ENCODE results near the gene ENPP1. TPM values are rescaled to one million over a fixed set of nuclear protein-coding genes. Genes with fewer than 3 reads are reported as not detected.

The ENPP1 gene
- total RNA-seq, 2 experiments from 2014 or later: 0.08 TPM

DNA sequence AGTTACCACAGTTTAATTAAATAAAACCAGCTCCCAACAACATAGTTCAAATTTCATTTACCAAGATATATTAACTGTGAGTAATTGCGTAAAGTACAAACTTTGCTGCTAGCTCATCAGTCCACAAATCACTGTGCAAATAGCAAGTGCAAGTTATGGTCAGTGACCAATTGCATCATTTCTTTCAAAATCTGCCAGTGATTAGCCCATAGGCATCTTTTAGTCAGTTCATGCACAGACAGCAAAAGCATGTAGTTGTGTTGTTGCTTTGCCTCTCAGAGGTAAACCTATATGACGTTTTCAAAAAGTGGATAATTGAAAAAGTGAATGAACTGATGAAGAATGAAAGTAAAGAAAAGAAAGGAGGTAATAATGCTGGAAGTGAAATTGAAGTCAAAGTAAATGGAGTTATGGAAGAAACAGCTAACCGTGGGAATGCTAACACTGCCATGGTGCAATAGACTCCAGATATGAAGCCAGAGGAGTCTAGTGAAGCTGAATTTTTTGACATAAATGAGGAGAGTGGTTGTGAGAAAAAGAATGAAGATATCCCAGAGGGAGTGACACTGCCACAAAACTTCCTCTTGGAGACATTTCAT is 36.5 kb downstream of the ENPP1 start:
- ChIA-PET CTCF (no interaction called here), POLR2A (no interaction called here)
- no peak overlapping the region for H3K4me3 Mint-ChIP-seq
- intact Hi-C loops (cut with DNase I, micrococcal nuclease): no loop called here
- DNase-seq (no peak), ATAC-seq (ENCODE audit: poor library complexity) (no peak)
- H3K27me3 Mint-ChIP-seq: peaks cover 32% of the 10 kb centered on the region
- no peaks in the 10 kb centered on the region for H3K9me3 Mint-ChIP-seq
- H3K4me1 Mint-ChIP-seq (ENCODE audit: low read depth): no peaks in the 10 kb centered on the region
- no peaks in the 10 kb centered on the region for H3K36me3 Mint-ChIP-seq (ENCODE audit: low read depth)
- H3K4me3 ChIP-seq (ENCODE audit: low read length): no peak overlapping the region
- H3K9me3 ChIP-seq (ENCODE audit: control insufficient read depth in 1 of 2, insufficient read depth in 1 of 2, low read length in 2 of 2): no peaks in the 10 kb centered on the region
- peaks cover 0 to 8% of the 10 kb centered on the region in 2 experiments for H3K27me3 ChIP-seq (ENCODE audit: control insufficient read depth in 1 of 2, insufficient read depth in 2 of 2, low read length in 2 of 2)
- H3K27ac Mint-ChIP-seq: no peak overlapping the region
- no peaks in the 10 kb centered on the region for H3K4me1 ChIP-seq (ENCODE audit: insufficient read depth, low read length)
- no peaks in the 10 kb centered on the region for H3K36me3 ChIP-seq (ENCODE audit: insufficient read depth, low read length)
- H3K27ac ChIP-seq (ENCODE audit: low read depth in 1 of 2, low read length in 2 of 2): no peak overlapping the region
- TF ChIP-seq, protein P1, sequence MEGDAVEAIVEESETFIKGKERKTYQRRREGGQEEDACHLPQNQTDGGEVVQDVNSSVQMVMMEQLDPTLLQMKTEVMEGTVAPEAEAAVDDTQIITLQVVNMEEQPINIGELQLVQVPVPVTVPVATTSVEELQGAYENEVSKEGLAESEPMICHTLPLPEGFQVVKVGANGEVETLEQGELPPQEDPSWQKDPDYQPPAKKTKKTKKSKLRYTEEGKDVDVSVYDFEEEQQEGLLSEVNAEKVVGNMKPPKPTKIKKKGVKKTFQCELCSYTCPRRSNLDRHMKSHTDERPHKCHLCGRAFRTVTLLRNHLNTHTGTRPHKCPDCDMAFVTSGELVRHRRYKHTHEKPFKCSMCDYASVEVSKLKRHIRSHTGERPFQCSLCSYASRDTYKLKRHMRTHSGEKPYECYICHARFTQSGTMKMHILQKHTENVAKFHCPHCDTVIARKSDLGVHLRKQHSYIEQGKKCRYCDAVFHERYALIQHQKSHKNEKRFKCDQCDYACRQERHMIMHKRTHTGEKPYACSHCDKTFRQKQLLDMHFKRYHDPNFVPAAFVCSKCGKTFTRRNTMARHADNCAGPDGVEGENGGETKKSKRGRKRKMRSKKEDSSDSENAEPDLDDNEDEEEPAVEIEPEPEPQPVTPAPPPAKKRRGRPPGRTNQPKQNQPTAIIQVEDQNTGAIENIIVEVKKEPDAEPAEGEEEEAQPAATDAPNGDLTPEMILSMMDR (IDR thresholded peaks at IDR 0.05): no peak

DNA sequence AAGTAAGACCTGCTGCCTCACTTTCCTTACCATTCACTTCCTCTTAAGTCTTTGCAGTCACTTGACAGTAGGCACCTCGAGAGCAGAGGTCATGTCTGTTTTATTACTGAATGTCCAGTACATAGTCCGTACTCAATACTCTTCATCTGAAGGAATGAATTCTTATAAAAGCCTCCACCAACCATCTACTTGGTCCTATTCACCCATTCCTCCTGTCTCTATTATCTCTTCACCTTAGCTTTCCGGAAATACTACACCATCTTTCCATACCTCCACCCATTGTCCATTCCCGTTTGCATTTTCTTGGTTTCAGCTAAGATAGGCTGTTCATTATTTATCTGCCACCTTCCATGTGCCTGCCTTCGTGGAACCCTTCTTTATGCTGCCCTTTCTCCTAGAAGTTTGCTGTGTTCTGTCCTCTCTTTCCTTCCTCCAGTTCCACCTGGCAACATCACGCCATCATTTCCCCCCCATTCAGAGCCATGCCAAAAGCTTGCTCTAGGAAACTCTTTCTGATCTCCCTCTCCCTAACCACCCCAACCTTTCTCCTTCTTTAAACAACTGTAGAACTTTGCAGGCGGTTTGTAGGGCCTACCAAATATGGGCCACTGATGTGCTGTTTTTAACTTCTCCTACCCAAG is 38.3 kb downstream of the ENPP1 start:
- no peak overlapping the region for H3K4me3 ChIP-seq (ENCODE audit: low read length)
- Mint-ChIP-seq H3K4me3 (no peak overlapping the region), H3K27me3 (peaks cover 32% of the 10 kb centered on the region), H3K36me3 (ENCODE audit: low read depth) (no peaks in the 10 kb centered on the region), H3K9me3 (no peaks in the 10 kb centered on the region), H3K4me1 (ENCODE audit: low read depth) (no peaks in the 10 kb centered on the region), H3K27ac (no peak overlapping the region)
- POLR2A ChIA-PET: no interaction called here
- H3K4me1 ChIP-seq (ENCODE audit: insufficient read depth, low read length): no peaks in the 10 kb centered on the region
- H3K27me3 ChIP-seq (ENCODE audit: control insufficient read depth in 1 of 2, insufficient read depth in 2 of 2, low read length in 2 of 2): peaks cover 0 to 8% of the 10 kb centered on the region in 2 experiments
- TF ChIP-seq, protein P1 (IDR thresholded peaks at IDR 0.05): no peak
- CTCF ChIA-PET: no interaction called here
- no peaks in the 10 kb centered on the region for H3K36me3 ChIP-seq (ENCODE audit: insufficient read depth, low read length)
- intact Hi-C loops (cut with DNase I, micrococcal nuclease): no loop called here
- H3K9me3 ChIP-seq (ENCODE audit: control insufficient read depth in 1 of 2, insufficient read depth in 1 of 2, low read length in 2 of 2): no peaks in the 10 kb centered on the region
- H3K27ac ChIP-seq (ENCODE audit: low read depth in 1 of 2, low read length in 2 of 2): no peak overlapping the region
- ATAC-seq (ENCODE audit: poor library complexity) (no peak), DNase-seq (no peak)

DNA sequence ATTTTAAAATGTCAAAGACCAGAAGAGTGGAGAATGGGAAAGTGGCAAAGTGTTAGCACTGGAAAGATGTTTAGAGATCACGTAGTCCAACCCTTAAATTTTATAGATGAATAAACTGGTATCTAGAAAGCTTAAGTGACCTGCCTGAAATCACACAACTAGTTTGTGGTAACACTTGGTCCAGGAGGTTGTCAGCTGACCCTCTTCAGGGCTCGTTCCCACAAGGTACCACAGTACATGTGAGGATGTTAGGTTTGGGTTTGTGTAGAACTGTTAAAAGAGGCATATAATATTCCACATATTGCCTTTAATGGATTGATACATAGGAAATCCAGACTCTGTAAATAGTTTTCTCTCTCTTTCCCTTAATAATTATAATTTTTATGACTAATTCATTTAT is 39.1 kb downstream of the ENPP1 start:
- DNase-seq (no peak), ATAC-seq (ENCODE audit: poor library complexity) (no peak)
- Histone ChIP-seq H3K27me3 (ENCODE audit: control insufficient read depth in 1 of 2, insufficient read depth in 2 of 2, low read length in 2 of 2) (peaks cover 0 to 8% of the 10 kb centered on the region in 2 experiments), H3K36me3 (ENCODE audit: insufficient read depth, low read length) (no peaks in the 10 kb centered on the region), H3K27ac (ENCODE audit: low read depth in 1 of 2, low read length in 2 of 2) (no peak overlapping the region), H3K9me3 (ENCODE audit: control insufficient read depth in 1 of 2, insufficient read depth in 1 of 2, low read length in 2 of 2) (no peaks in the 10 kb centered on the region), H3K4me3 (ENCODE audit: low read length) (no peak overlapping the region), H3K4me1 (ENCODE audit: insufficient read depth, low read length) (no peaks in the 10 kb centered on the region)
- intact Hi-C loops (cut with DNase I, micrococcal nuclease): no loop called here
- H3K27me3 Mint-ChIP-seq: peaks cover 32% of the 10 kb centered on the region
- ChIA-PET POLR2A (no interaction called here), CTCF (no interaction called here)
- no peaks in the 10 kb centered on the region for H3K36me3 Mint-ChIP-seq (ENCODE audit: low read depth)
- TF ChIP-seq, protein P1 (IDR thresholded peaks at IDR 0.05): no peak
- no peaks in the 10 kb centered on the region for H3K4me1 Mint-ChIP-seq (ENCODE audit: low read depth)
- H3K9me3 Mint-ChIP-seq: no peaks in the 10 kb centered on the region
- no peak overlapping the region for H3K4me3 Mint-ChIP-seq
- H3K27ac Mint-ChIP-seq: no peak overlapping the region

Measured in CD4-positive, alpha-beta T cell (primary cell).